Stomach (tissue), 9 donors: Measurements from ENCODE around the gene AADACL3. TPM values are rescaled to one million over a fixed set of nuclear protein-coding genes. Genes with fewer than 3 reads are reported as not detected.

Source experiments
- DNase-seq, 2 donors: peaks; one replicate each; pipeline versions ENCODE4 v3.0.0 to v3.0.0-alpha.2; 2013 to 2019
- H3K27ac ChIP-seq, 5 donors: fragments of 200-600 bp in 4 of 5; sonication (generic) in 4 of 5; one replicate each; pipeline ENCODE4 v1.5.1; 2013 to 2019; ENCODE audit warnings: mild to moderate bottlenecking in 1 of 5, moderate library complexity in 1 of 5
- H3K27me3 ChIP-seq, 3 donors: fragments of 200-600 bp; sonication (generic); one replicate each; pipeline ENCODE4 v1.5.1; 2017 to 2019; ENCODE audit warnings: mixed run types in 1 of 3
- H3K36me3 ChIP-seq, 4 donors: fragments of 200-600 bp; sonication (generic); 1 replicate in 3 of 4; 2 replicates in 1 of 4; pipeline ENCODE4 v1.5.1; 2016 to 2019
- H3K4me1 ChIP-seq, 4 donors: fragments of 200-600 bp; sonication (generic); one replicate each; pipeline ENCODE4 v1.5.1; 2016 to 2019
- H3K4me3 ChIP-seq, 4 donors: fragments of 200-600 bp; sonication (generic) in 3 of 4; one replicate each; pipeline ENCODE4 v1.5.1; 2016 to 2019; ENCODE audit warnings: mild to moderate bottlenecking in 1 of 4
- H3K9me3 ChIP-seq, 4 donors: fragments of 200-600 bp; sonication (generic); one replicate each; pipeline ENCODE4 v1.5.1; 2016 to 2019
- CTCF ChIP-seq, 7 experiments: fragments of 450-650 bp in 4 of 7; fragments of 200-600 bp in 3 of 7; sonication (generic) in 3 of 7; IDR thresholded peaks; one replicate each; pipeline ENCODE4 v1.5.1; 2016 to 2019; ENCODE audit warnings: antibody characterized with exemption in 7 of 7, control low read depth in 2 of 7, mild to moderate bottlenecking in 1 of 7
- EP300 ChIP-seq: sonication (generic); formaldehyde crosslinking; IDR thresholded peaks from one replicate; pipeline ENCODE4 v1.6.1; 2017; ENCODE audit warnings: antibody characterized with exemption
- POLR2A ChIP-seq, 4 donors: fragments of 450-650 bp; IDR thresholded peaks; one replicate each; pipeline ENCODE4 v1.6.1; 2016; ENCODE audit warnings: antibody characterized with exemption in 4 of 4, control low read depth in 2 of 4, mild to moderate bottlenecking in 1 of 4, moderate library complexity in 1 of 4
- POLR2AphosphoS5 ChIP-seq, 3 donors: sonication (generic); formaldehyde crosslinking; IDR thresholded peaks; one replicate each; pipeline ENCODE4 v1.6.1; 2016; ENCODE audit warnings: antibody characterized with exemption in 3 of 3
- WGBS, 5 donors: extraction: QIAGEN DNeasy Blood & Tissue Kit in 3 of 5; methylation state at CpG; one replicate each; pipeline versions ENCODE4 v1.1.5 to v1.1.7; 2013 to 2018; 5-methylcytosine and 5-hydroxymethylcytosine counted together
- intact Hi-C: fragments of 100-400 bp; cut with DNase I; formaldehyde crosslinking; loops from one replicate; pipeline ENCODE4 v1.15.1; 2023; ENCODE audit warnings: low total_unique reads
- polyA plus RNA-seq, 3 donors: library from polyadenylated mRNA; stranded (reverse); fragments of 200-250 nt; gene quantifications; one replicate each; pipeline ENCODE4 v1.2.3, GENCODE V29; 2013
- total RNA-seq, 5 donors: library from RNA; depleted of rRNA; stranded (reverse); fragments of >200 nt; gene quantifications; one replicate each; pipeline versions ENCODE4 v1.1.0 to v1.2.3, GENCODE V29; 2014 to 2016
- donor health status: healthy with polysubstance abuse.
- donor health status: Bipolar disorder and iron deficiency.
- donor health status: healthy.

AADACL3 gene
- total and polyA plus RNA-seq, 8 donors = not detected

DNA sequence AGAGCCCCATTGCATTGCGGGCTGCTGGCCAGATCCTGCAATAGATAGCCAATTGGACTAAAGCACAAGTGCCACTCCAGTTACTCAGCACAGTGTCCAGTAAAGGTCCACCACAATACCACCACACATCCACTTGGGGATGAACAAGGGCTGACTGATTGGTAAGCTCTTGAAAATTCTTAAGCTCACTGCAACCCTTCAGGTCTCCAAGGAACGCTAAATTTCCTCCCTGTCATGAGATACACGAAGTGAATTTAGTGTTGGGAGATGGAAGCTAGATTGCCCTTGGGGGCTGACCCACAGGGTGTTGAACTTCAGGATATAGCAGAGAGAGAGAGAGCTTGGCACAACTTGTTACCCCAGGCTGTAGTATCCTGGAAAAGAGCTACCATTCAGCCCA lies 9.8 kb upstream of the AADACL3 start:
- H3K27me3 ChIP-seq = no peaks in the 10 kb centered on the region
- H3K9me3 ChIP-seq = peaks cover 9 to 30% (median 19%) of the 10 kb centered on the region in 4 donors
- DNase-seq = no peak
- TF ChIP-seq POLR2A (IDR thresholded peaks at IDR 0.05) (no peak), POLR2AphosphoS5 (IDR thresholded peaks at IDR 0.05) (no peak), CTCF (IDR thresholded peaks at IDR 0.05) (no peak)
- H3K4me3 ChIP-seq = no peak overlapping the region
- intact Hi-C loops = no loop called here
- H3K4me1 ChIP-seq = no peaks in the 10 kb centered on the region
- 78 to 100% (median 82%) methylated on average over 3 of the region's 3 CpGs for WGBS, 5 donors
- H3K27ac ChIP-seq = no peak overlapping the region
- no peaks in the 10 kb centered on the region for H3K36me3 ChIP-seq

GRCh38 chr1:12708396-12709090 lies 7.4 kb upstream of the AADACL3 start:
- no peak for TF ChIP-seq POLR2AphosphoS5 (IDR thresholded peaks at IDR 0.05)
- no peak for TF ChIP-seq POLR2A (IDR thresholded peaks at IDR 0.05)
- Histone ChIP-seq H3K27ac (no peak overlapping the region), H3K27me3 (no peaks in the 10 kb centered on the region), H3K4me3 (no peak overlapping the region), H3K4me1 (no peaks in the 10 kb centered on the region), H3K36me3 (no peaks in the 10 kb centered on the region), H3K9me3 (peaks cover 0 to 18% (median 12%) of the 10 kb centered on the region in 4 donors)
- WGBS, 5 donors = 66 to 79% (median 70%) methylated on average over 4 of the region's 4 CpGs
- DNase-seq = no peak
- intact Hi-C loops = no loop called here

- intact Hi-C loops = no loop called here
- H3K36me3 ChIP-seq = no peaks in the 10 kb centered on the region
- TF ChIP-seq POLR2AphosphoS5 (IDR thresholded peaks at IDR 0.05) (no peak), POLR2A (IDR thresholded peaks at IDR 0.05) (no peak), CTCF (IDR thresholded peaks at IDR 0.05) (no peak), EP300 (no peak)
- H3K27me3 ChIP-seq = no peaks in the 10 kb centered on the region
- DNase-seq = no peak
- H3K27ac ChIP-seq = no peak overlapping the region
- no peaks in the 10 kb centered on the region for H3K4me1 ChIP-seq
- WGBS, 5 donors = 6 to 44% (median 24%) methylated on average over 1 of the region's 1 CpG
- peaks cover 0 to 12% (median 6%) of the 10 kb centered on the region in 4 donors for H3K9me3 ChIP-seq
- H3K4me3 ChIP-seq = no peak overlapping the region
Measured at GRCh38 chr1:12709091-12709491, 6.8 kb upstream of the AADACL3 start.

GRCh38 chr1:12709696-12710095 lies 6.2 kb upstream of the AADACL3 start:
- TF ChIP-seq EP300 (no peak), POLR2AphosphoS5 (IDR thresholded peaks at IDR 0.05) (no peak), POLR2A (IDR thresholded peaks at IDR 0.05) (no peak), CTCF (IDR thresholded peaks at IDR 0.05) (no peak)
- Histone ChIP-seq H3K4me1 (no peaks in the 10 kb centered on the region), H3K4me3 (no peak overlapping the region), H3K27me3 (no peaks in the 10 kb centered on the region), H3K9me3 (peaks cover 0 to 6% (median under 1%) of the 10 kb centered on the region in 4 donors), H3K36me3 (no peaks in the 10 kb centered on the region), H3K27ac (no peak overlapping the region)
- DNase-seq = no peak
- intact Hi-C loops = no loop called here
- 60 to 78% (median 76%) methylated on average over 3 of the region's 3 CpGs for WGBS, 5 donors

DNA sequence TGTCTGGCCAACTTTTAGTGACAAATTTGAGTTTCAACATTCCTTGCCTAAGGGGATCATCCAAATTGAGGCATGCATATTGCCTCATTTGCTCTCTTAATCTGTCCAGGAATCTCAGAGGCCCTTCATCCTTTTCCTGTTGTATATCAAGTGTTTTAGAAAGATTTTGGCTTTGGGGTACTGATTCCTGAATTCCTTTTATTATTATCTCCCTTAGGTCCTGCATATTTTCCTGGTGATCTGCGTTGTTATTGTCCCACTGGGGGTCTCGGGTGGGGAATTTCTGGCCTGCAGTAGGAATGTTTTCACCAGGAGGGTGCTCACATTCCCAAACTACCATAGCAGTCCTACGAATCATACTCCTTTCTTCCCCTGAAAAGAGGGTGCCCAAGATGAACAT lies 4.4 kb upstream of the AADACL3 start:
- Histone ChIP-seq H3K36me3 (no peaks in the 10 kb centered on the region), H3K4me1 (no peaks in the 10 kb centered on the region), H3K27me3 (peaks cover 0 to 10% (median 0%) of the 10 kb centered on the region in 3 donors), H3K27ac (no peak overlapping the region), H3K4me3 (no peak overlapping the region), H3K9me3 (no peaks in the 10 kb centered on the region)
- DNase-seq = no peak
- intact Hi-C loops = no loop called here
- no peak for TF ChIP-seq POLR2AphosphoS5 (IDR thresholded peaks at IDR 0.05)
- TF ChIP-seq CTCF (IDR thresholded peaks at IDR 0.05) = no peak
- no peak for TF ChIP-seq POLR2A (IDR thresholded peaks at IDR 0.05)
- TF ChIP-seq EP300 = no peak
- WGBS, 5 donors = 64 to 74% (median 66%) methylated on average over 3 of the region's 3 CpGs
